Fibroblast of pulmonary artery (primary cell): ENCODE results near the gene OR7G2.
A peak's percentile ranks its signal among the peaks of the same experiment; 100 is the strongest.

Experiments used
- DNase-seq: peaks from one replicate; pipeline ENCODE4 v3.0.0-alpha.2; 2010; ENCODE audit warnings: low read depth
- H3K4me3 ChIP-seq: replicated peaks from 2 replicates; pipeline ENCODE4 v1.5.1; 2011; ENCODE audit warnings: low read depth, mild to moderate bottlenecking, control low read depth, low read length, moderate library complexity
- TF ChIP-seq, protein P1 (sequence below): IDR thresholded peaks from 2 replicates; pipeline ENCODE4 v1.5.1; 2011; ENCODE audit warnings: mild to moderate bottlenecking, control low read depth, low read length, inconsistent platforms; ENCODE audit errors: missing control alignments

The OR7G2 gene

DNA sequence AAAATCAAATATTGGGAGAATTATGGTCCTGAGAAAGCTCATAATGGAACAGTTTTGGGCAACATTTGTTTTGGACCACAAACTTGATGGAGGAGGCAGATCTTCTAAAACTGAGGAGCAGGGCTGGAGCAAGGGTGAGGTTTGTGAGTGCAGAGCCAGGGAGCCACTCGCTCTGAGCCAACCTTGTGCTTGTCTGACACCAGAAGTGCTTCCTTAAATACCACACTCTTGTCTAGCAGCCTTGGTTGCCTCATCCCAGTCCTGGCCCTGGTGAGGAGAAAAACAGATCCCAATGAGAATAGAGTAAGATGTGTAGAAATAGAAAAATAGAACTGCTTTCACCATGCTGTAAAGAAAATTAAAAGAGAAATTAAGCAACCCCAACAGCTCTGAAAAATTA is 39.6 kb upstream of the OR7G2 start:
- DNase-seq, result no peak
- TF ChIP-seq, protein P1, sequence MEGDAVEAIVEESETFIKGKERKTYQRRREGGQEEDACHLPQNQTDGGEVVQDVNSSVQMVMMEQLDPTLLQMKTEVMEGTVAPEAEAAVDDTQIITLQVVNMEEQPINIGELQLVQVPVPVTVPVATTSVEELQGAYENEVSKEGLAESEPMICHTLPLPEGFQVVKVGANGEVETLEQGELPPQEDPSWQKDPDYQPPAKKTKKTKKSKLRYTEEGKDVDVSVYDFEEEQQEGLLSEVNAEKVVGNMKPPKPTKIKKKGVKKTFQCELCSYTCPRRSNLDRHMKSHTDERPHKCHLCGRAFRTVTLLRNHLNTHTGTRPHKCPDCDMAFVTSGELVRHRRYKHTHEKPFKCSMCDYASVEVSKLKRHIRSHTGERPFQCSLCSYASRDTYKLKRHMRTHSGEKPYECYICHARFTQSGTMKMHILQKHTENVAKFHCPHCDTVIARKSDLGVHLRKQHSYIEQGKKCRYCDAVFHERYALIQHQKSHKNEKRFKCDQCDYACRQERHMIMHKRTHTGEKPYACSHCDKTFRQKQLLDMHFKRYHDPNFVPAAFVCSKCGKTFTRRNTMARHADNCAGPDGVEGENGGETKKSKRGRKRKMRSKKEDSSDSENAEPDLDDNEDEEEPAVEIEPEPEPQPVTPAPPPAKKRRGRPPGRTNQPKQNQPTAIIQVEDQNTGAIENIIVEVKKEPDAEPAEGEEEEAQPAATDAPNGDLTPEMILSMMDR, result no peak
- no peak overlapping the region for H3K4me3 ChIP-seq

GRCh38 chr19:9144920-9145319 is 37.6 kb upstream of the OR7G2 start:
- peak; percentile 26 for DNase-seq
- TF ChIP-seq, protein P1, result no peak
- no peak overlapping the region for H3K4me3 ChIP-seq

GRCh38 chr19:9140159-9140874 is 33.0 kb upstream of the OR7G2 start, which contains the start of gene ZNF317:
Gene ZNF317 (plus strand): TSS chr19:9140397. CDS start chr19:9156017, 15,620 bp downstream.
- TF ChIP-seq, protein P1, result no peak
- H3K4me3 ChIP-seq, result peak within 1 kb of the TSS; percentile 73
- DNase-seq, result peak; percentile 93

GRCh38 chr19:9139609-9140158 is 32.4 kb upstream of the OR7G2 start:
- TF ChIP-seq, protein P1, result no peak
- H3K4me3 ChIP-seq, result peak overlapping the region; percentile 73
- no peak for DNase-seq

DNA sequence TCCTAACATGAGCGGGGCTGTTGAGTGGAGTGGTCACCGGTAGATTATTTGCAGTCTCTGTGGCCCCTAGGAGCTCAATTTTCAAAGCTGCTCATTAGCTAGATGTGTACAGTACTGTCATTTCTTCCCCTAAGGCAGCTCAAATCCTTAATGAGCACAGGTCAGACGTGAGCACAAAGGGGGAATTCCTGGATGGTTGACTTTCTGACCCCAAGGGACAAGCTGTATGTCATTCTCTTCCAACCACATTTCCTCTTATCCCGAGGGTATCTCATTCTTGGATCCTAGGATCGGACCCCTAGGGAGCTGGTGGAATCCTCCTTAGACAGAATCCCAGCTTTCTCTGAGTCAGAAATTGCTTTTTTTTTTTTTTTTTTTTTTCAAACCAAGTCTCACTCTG is 25.1 kb upstream of the OR7G2 start:
- H3K4me3 ChIP-seq, result no peak overlapping the region
- TF ChIP-seq, protein P1, result no peak
- DNase-seq, result no peak

- no peak overlapping the region for H3K4me3 ChIP-seq
- TF ChIP-seq, protein P1, result no peak
- no peak for DNase-seq
Measured at GRCh38 chr19:9130965-9131364, 23.7 kb upstream of the OR7G2 start.
